HCT116 (cell line): ENCODE results near the gene KLHL20. TPM values are rescaled to one million over a fixed set of nuclear protein-coding genes. Genes with fewer than 3 reads are reported as not detected.
A peak's percentile ranks its signal among the peaks of the same experiment; 100 is the strongest.

ENCODE experiments used
- ATAC-seq: fragments of 200-7000 bp; cut with Tn5 transposase; 2 replicates; pipeline ENCODE4 v1.9.1; 2020; ENCODE audit warnings: mild to moderate bottlenecking, moderate library complexity
- BruUV-seq: library from RNA; stranded (reverse); fragments of 400-500 nt; replicated peaks from 2 replicates; lab custom pipeline; 2021; lab: Mats Ljungman, UMichigan
- CTCF ChIA-PET: fragments of 300-600 bp; sonication (Branson Sonifier 250); formaldehyde crosslinking; loops from one replicate; lab custom pipeline; 2021; ENCODE audit warnings: antibody characterized with exemption; lab: Charles Lee
- POLR2A ChIA-PET: fragments of 300-600, 350-600 bp; sonication (Branson Sonifier 250); formaldehyde crosslinking; loops from one replicate; lab custom pipeline; 2021; ENCODE audit warnings: antibody characterized with exemption; lab: Charles Lee
- RAD21 ChIA-PET, 2 experiments: fragments of 300-600 bp; sonication (Branson Sonifier 250); formaldehyde crosslinking; loops; one replicate each; lab custom pipeline; 2023; ENCODE audit warnings: low total read pairs in 2 of 2; ENCODE audit not compliant: uncharacterized antibody in 2 of 2, unreplicated experiment in 2 of 2, low non-redundant PET in 1 of 2; lab: Charles Lee
- DNase-seq: peaks from one replicate; pipeline ENCODE4 v3.0.0-alpha.2; 2010; ENCODE audit warnings: low read depth, low spot score
- H2AFZ ChIP-seq: fragments of 200-600 bp; shearing (Covaris generic), sonication (generic); 2 replicates; pipeline ENCODE4 v1.6.1; 2017; ENCODE audit warnings: low read depth, mixed run types, mixed read lengths, antibody characterized with exemption, low read length; ENCODE audit not compliant: poor library complexity, severe bottlenecking
- H3K27ac ChIP-seq: 2 replicates; pipeline ENCODE4 v1.5.1; 2012; ENCODE audit warnings: low read depth, low read length
- H3K27me3 ChIP-seq: fragments of 200-600 bp; sonication (generic); 2 replicates; pipeline ENCODE4 v1.6.1; 2016; ENCODE audit warnings: mixed run types, low read length, mixed read lengths; ENCODE audit not compliant: insufficient read depth
- H3K36me3 ChIP-seq, 2 experiments: fragments of 200-500 bp in 1 of 2; fragments of 200-600 bp in 1 of 2; sonication (Bioruptor generic) in 1 of 2; sonication (generic) in 1 of 2; 2 replicates each; pipeline versions ENCODE4 v1.5.1 to v1.6.1; 2014 to 2016; ENCODE audit warnings: low read length in 2 of 2, inconsistent platforms in 1 of 2, mixed read lengths in 1 of 2, mixed run types in 1 of 2; ENCODE audit not compliant: insufficient read depth in 2 of 2, control insufficient read depth in 1 of 2
- H3K4me1 ChIP-seq, 2 experiments: fragments of 200-600 bp in 1 of 2; sonication (generic) in 1 of 2; 2 replicates each; pipeline versions ENCODE4 v1.5.1 to v1.6.1; 2012 to 2017; ENCODE audit warnings: low read length in 2 of 2, inconsistent platforms in 1 of 2, mild to moderate bottlenecking in 1 of 2, mixed read lengths in 1 of 2, mixed run types in 1 of 2, moderate library complexity in 1 of 2; ENCODE audit not compliant: insufficient read depth in 2 of 2, control insufficient read depth in 1 of 2
- H3K4me2 ChIP-seq: fragments of 200-600 bp; sonication (generic); 2 replicates; pipeline ENCODE4 v1.6.1; 2017; ENCODE audit warnings: mixed run types, low read length, mixed read lengths
- H3K4me3 ChIP-seq, 2 experiments: fragments of 200-600 bp in 1 of 2; sonication (generic) in 1 of 2; replicated peaks in 1 of 2; 2 replicates each; pipeline ENCODE4 v1.5.1; 2011 to 2016; ENCODE audit warnings: low read length in 2 of 2, control low read depth in 1 of 2, low read depth in 1 of 2, mild to moderate bottlenecking in 1 of 2, mixed read lengths in 1 of 2, mixed run types in 1 of 2
- H3K79me2 ChIP-seq: fragments of 200-600 bp; sonication (generic); 2 replicates; pipeline ENCODE4 v1.6.1; 2017; ENCODE audit warnings: mild to moderate bottlenecking, mixed run types, low read length, moderate library complexity, mixed read lengths; ENCODE audit not compliant: insufficient read depth
- H3K9ac ChIP-seq: fragments of 200-600 bp; sonication (generic); 2 replicates; pipeline ENCODE4 v1.6.1; 2016; ENCODE audit warnings: low read length, mixed read lengths
- H3K9me2 ChIP-seq: fragments of 200-600 bp; sonication (generic), shearing (Covaris generic); 2 replicates; pipeline ENCODE4 v1.6.1; 2017; ENCODE audit warnings: mixed run types, mild to moderate bottlenecking, moderate library complexity; ENCODE audit not compliant: insufficient read depth
- H3K9me3 ChIP-seq, 2 experiments: fragments of 200-500 bp in 1 of 2; fragments of 200-600 bp in 1 of 2; sonication (Bioruptor generic) in 1 of 2; sonication (generic) in 1 of 2; 2 replicates each; pipeline ENCODE4 v1.6.1; 2014 to 2017; ENCODE audit warnings: low read length in 2 of 2, mixed read lengths in 2 of 2, inconsistent platforms in 1 of 2, low read depth in 1 of 2, mild to moderate bottlenecking in 1 of 2, mixed run types in 1 of 2, moderate library complexity in 1 of 2; ENCODE audit not compliant: control insufficient read depth in 1 of 2, insufficient read depth in 1 of 2
- H4K20me1 ChIP-seq: fragments of 200-600 bp; sonication (generic), shearing (Covaris generic); 2 replicates; pipeline ENCODE4 v1.6.1; 2017; ENCODE audit warnings: mixed run types, mild to moderate bottlenecking, moderate library complexity; ENCODE audit not compliant: insufficient read depth
- ATF3 ChIP-seq: IDR thresholded peaks from 2 replicates; pipeline ENCODE4 v1.6.1; 2012
- CBX3 ChIP-seq: IDR thresholded peaks from 2 replicates; pipeline ENCODE4 v1.6.1; 2012; ENCODE audit warnings: low read depth
- CEBPB ChIP-seq: IDR thresholded peaks from 2 replicates; pipeline ENCODE4 v1.6.1; 2012; ENCODE audit warnings: low read depth
- CTCF ChIP-seq, 3 experiments: fragments of 200-600 bp in 1 of 3; sonication (generic) in 1 of 3; IDR thresholded peaks in 2 of 3; conservative IDR thresholded peaks in 1 of 3; 2 replicates each; pipeline ENCODE4 v1.5.1; 2012 to 2017; ENCODE audit warnings: low read depth in 2 of 3, low read length in 2 of 3, antibody characterized with exemption in 1 of 3, borderline replicate concordance in 1 of 3, control low read depth in 1 of 3, mild to moderate bottlenecking in 1 of 3, mixed read lengths in 1 of 3, mixed run types in 1 of 3, moderate library complexity in 1 of 3; ENCODE audit not compliant: insufficient read depth in 1 of 3
- EGR1 ChIP-seq: IDR thresholded peaks from 2 replicates; pipeline ENCODE4 v1.6.1; 2012; ENCODE audit warnings: low read depth
- ELF1 ChIP-seq: IDR thresholded peaks from 2 replicates; pipeline ENCODE4 v1.6.1; 2012; ENCODE audit warnings: low read depth, borderline replicate concordance
- EZH2 ChIP-seq: fragments of 200-600 bp; sonication (generic); IDR thresholded peaks from 2 replicates; pipeline ENCODE4 v1.6.1; 2017; ENCODE audit warnings: antibody characterized with exemption, mixed run types
- EZH2phosphoT487 ChIP-seq: fragments of 200-600 bp; IDR thresholded peaks from 2 replicates; pipeline ENCODE4 v1.6.1; 2018; ENCODE audit warnings: antibody characterized with exemption, borderline replicate concordance
- FOSL1 ChIP-seq: IDR thresholded peaks from 2 replicates; pipeline ENCODE4 v1.6.1; 2012; ENCODE audit warnings: low read depth
- JUND ChIP-seq: IDR thresholded peaks from 2 replicates; pipeline ENCODE4 v1.6.1; 2012
- MAX ChIP-seq: IDR thresholded peaks from 2 replicates; pipeline ENCODE4 v1.6.1; 2012
- POLR2A ChIP-seq: IDR thresholded peaks from 2 replicates; pipeline ENCODE4 v1.7.0; 2011; ENCODE audit warnings: borderline replicate concordance; ENCODE audit not compliant: insufficient read depth, insufficient read length; ENCODE audit errors: extremely low read depth
- POLR2AphosphoS5 ChIP-seq: IDR thresholded peaks from 2 replicates; pipeline ENCODE4 v1.6.1; 2011; ENCODE audit warnings: mild to moderate bottlenecking, low read depth, low read length, moderate library complexity
- SIN3A ChIP-seq: IDR thresholded peaks from 2 replicates; pipeline ENCODE4 v1.6.1; 2012; ENCODE audit warnings: low read depth
- SRF ChIP-seq: IDR thresholded peaks from 2 replicates; pipeline ENCODE4 v1.6.1; 2012; ENCODE audit warnings: low read depth
- YY1 ChIP-seq: IDR thresholded peaks from 2 replicates; pipeline ENCODE4 v1.6.1; 2011; ENCODE audit warnings: low read length, low read depth, moderate library complexity, mild to moderate bottlenecking; ENCODE audit not compliant: insufficient replicate concordance; ENCODE audit errors: extremely low read depth
- ZBTB33 ChIP-seq: IDR thresholded peaks from 2 replicates; pipeline ENCODE4 v1.6.1; 2011; ENCODE audit warnings: mild to moderate bottlenecking, low read length, moderate library complexity; ENCODE audit not compliant: insufficient replicate concordance; ENCODE audit errors: extremely low read depth
- ZFX ChIP-seq: fragments of 450-650 bp; IDR thresholded peaks from 2 replicates; pipeline ENCODE4 v1.6.1; 2017
- intact Hi-C: fragments of 100-400 bp; cut with micrococcal nuclease; formaldehyde crosslinking; loops from 2 replicates; pipeline ENCODE4 v1.10.0; 2022
- total RNA-seq: library from RNA; stranded (reverse); gene quantifications from one replicate; pipeline ENCODE4 v1.2.1, GENCODE V29; 2021; ENCODE audit not compliant: unreplicated experiment

The KLHL20 gene
- total RNA-seq, 1 experiment from 2014 or later, result 16.2 TPM

GRCh38 chr1:173715538-173715844 is 710 bp downstream of the KLHL20 start:
- H3K9me3 ChIP-seq, result no peaks in the 10 kb centered on the region
- peaks cover 3 to 8% of the 10 kb centered on the region in 2 experiments; a peak in 3 of 4 replicates for H3K4me1 ChIP-seq
- RAD21 ChIA-PET, result no interaction called here
- peak overlapping the region; percentile 74 for H3K4me2 ChIP-seq
- no peaks in the 10 kb centered on the region for H3K9me2 ChIP-seq
- peaks cover 26% of the 10 kb centered on the region for H3K79me2 ChIP-seq
- no peak for ATAC-seq
- BruUV-seq, result no TSS peak
- H3K4me3 ChIP-seq, result peak overlapping the region; percentile 89 to 92
- intact Hi-C loops, result loop anchor here (10.0 kb wide), 2 partner anchors 109 to 359 kb away; partner anchors contain the start of genes CENPL and DARS2
- H2AFZ ChIP-seq, result no peak overlapping the region
- CTCF ChIA-PET, result no interaction called here
- no peak for TF ChIP-seq CBX3
- no peak for TF ChIP-seq YY1
- TF ChIP-seq ZFX, result no peak
- TF ChIP-seq JUND, result no peak
- TF ChIP-seq, all 23 proteins: peak for 0
- POLR2A ChIA-PET, result interaction anchor here (1.3 kb wide), 1 partner anchor 7 kb away, joined by 4 read pairs; no protein-coding TSS in a partner anchor
- Histone ChIP-seq H3K27me3 (no peaks in the 10 kb centered on the region), H3K36me3 (no peaks in the 10 kb centered on the region), H4K20me1 (no peaks in the 10 kb centered on the region), H3K27ac (peak overlapping the region; percentile 58), H3K9ac (peak overlapping the region; percentile 62)
- DNase-seq, result no peak

GRCh38 chr1:173717238-173717637 is 2.5 kb downstream of the KLHL20 start:
- BruUV-seq, result no TSS peak
- Histone ChIP-seq H3K4me3 (no peak overlapping the region), H3K9ac (no peak overlapping the region), H3K27me3 (no peaks in the 10 kb centered on the region), H3K9me2 (no peaks in the 10 kb centered on the region), H4K20me1 (no peaks in the 10 kb centered on the region), H3K36me3 (no peaks in the 10 kb centered on the region), H3K4me1 (peaks cover 3 to 8% of the 10 kb centered on the region in 2 experiments; a peak in 3 of 4 replicates), H3K27ac (no peak overlapping the region), H3K9me3 (no peaks in the 10 kb centered on the region), H3K4me2 (no peak overlapping the region), H2AFZ (no peak overlapping the region), H3K79me2 (peaks cover 26% of the 10 kb centered on the region)
- ChIA-PET POLR2A (no interaction called here), CTCF (interaction anchor here (1.2 kb wide), 1 partner anchor 26 kb away, joined by 3 read pairs; no protein-coding TSS in a partner anchor), RAD21 (no interaction called here)
- DNase-seq (no peak), ATAC-seq (no peak)
- intact Hi-C loops, result loop anchor here (10.0 kb wide), 2 partner anchors 108 to 358 kb away; partner anchors contain the start of genes CENPL and DARS2
- TF ChIP-seq YY1 (no peak), EZH2phosphoT487 (no peak), FOSL1 (no peak), ZBTB33 (no peak), ELF1 (no peak), POLR2AphosphoS5 (no peak), POLR2A (no peak), SRF (no peak), SIN3A (no peak), ATF3 (no peak), ZFX (no peak), JUND (no peak), CEBPB (no peak), MAX (no peak), EZH2 (no peak), EGR1 (no peak), CBX3 (no peak), CTCF (IDR thresholded peaks at IDR 0.05 in 2 of 3, conservative IDR thresholded peaks at IDR 0.05 in 1 of 3; ENCODE audit: borderline replicate concordance in 1 of 3, insufficient read depth in 1 of 3, low read depth in 2 of 3, low read length in 2 of 3) (no peak)
